Esophagus squamous epithelium (tissue), 4 donors: ENCODE measurements around the gene C16orf74.

Experiments used
- POLR2A ChIP-seq, 4 donors: fragments of 450-650 bp; IDR thresholded peaks; one replicate each; pipeline ENCODE4 v1.6.1; 2017; ENCODE audit warnings: antibody characterized with exemption in 4 of 4, mild to moderate bottlenecking in 4 of 4, moderate library complexity in 3 of 4
- TF ChIP-seq, protein P1 (sequence below), 6 experiments: fragments of 450-650 bp in 4 of 6; fragments of 200-600 bp in 2 of 6; sonication (generic) in 2 of 6; IDR thresholded peaks; one replicate each; pipeline ENCODE4 v1.5.1; 2016 to 2019; ENCODE audit warnings: antibody characterized with exemption in 6 of 6, mild to moderate bottlenecking in 4 of 6, moderate library complexity in 4 of 6

DNA sequence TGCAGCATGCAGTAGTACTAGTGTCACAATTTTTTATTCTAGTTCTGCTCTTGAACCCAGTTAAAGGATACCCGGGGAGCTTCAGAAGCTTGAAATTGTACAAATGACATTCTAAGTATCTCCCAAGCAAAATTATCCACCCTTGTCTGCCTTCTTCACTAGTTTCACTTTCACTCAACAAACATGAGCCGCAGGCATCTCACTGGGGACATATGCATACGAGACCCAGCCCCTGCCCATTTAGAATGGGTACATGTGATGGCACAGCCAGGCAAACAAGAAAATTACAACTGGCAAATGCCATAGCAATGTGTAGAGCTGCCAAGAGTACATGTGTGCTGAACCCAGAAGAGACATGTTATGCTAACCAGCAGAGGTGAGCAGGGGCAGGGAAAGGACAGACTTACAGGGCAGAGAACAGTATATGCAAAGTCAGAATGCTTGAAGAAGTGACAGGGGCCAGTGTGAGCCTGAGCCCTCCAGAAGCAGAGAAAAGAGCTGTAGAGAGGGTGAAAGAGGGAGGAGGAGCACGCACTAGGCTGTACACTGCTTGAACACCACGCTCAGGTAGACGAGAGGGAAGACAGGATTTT lies 70.4 kb downstream of the C16orf74 start:
- TF ChIP-seq, protein P1, sequence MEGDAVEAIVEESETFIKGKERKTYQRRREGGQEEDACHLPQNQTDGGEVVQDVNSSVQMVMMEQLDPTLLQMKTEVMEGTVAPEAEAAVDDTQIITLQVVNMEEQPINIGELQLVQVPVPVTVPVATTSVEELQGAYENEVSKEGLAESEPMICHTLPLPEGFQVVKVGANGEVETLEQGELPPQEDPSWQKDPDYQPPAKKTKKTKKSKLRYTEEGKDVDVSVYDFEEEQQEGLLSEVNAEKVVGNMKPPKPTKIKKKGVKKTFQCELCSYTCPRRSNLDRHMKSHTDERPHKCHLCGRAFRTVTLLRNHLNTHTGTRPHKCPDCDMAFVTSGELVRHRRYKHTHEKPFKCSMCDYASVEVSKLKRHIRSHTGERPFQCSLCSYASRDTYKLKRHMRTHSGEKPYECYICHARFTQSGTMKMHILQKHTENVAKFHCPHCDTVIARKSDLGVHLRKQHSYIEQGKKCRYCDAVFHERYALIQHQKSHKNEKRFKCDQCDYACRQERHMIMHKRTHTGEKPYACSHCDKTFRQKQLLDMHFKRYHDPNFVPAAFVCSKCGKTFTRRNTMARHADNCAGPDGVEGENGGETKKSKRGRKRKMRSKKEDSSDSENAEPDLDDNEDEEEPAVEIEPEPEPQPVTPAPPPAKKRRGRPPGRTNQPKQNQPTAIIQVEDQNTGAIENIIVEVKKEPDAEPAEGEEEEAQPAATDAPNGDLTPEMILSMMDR (IDR thresholded peaks at IDR 0.05): no peak
- no peak for TF ChIP-seq POLR2A (IDR thresholded peaks at IDR 0.05)
